Gastroesophageal sphincter (tissue), 3 donors: Measurements from ENCODE around the gene ZNF446.
"Not testable (repeated sequence)": the region's sequence is repeated elsewhere in the genome, so short reads cannot be mapped to it uniquely, and the experiment has no call there.

Source experiments
- EP300 ChIP-seq: sonication (generic); formaldehyde crosslinking; IDR thresholded peaks from one replicate; pipeline ENCODE4 v1.6.1; 2017; ENCODE audit warnings: antibody characterized with exemption, mild to moderate bottlenecking
- POLR2A ChIP-seq, 2 donors: fragments of 450-650 bp; IDR thresholded peaks; one replicate each; pipeline ENCODE4 v1.6.1; 2017; ENCODE audit warnings: antibody characterized with exemption in 2 of 2, mild to moderate bottlenecking in 2 of 2, moderate library complexity in 1 of 2
- POLR2AphosphoS5 ChIP-seq: sonication (generic); formaldehyde crosslinking; IDR thresholded peaks from one replicate; pipeline ENCODE4 v1.6.1; 2017; ENCODE audit warnings: antibody characterized with exemption
- TF ChIP-seq, protein P1 (sequence below), 4 experiments: fragments of 200-600 bp in 2 of 4; fragments of 450-650 bp in 2 of 4; sonication (generic) in 1 of 4; IDR thresholded peaks; one replicate each; pipeline ENCODE4 v1.5.1; 2017 to 2019; ENCODE audit warnings: antibody characterized with exemption in 4 of 4, mild to moderate bottlenecking in 2 of 4, moderate library complexity in 2 of 4

DNA sequence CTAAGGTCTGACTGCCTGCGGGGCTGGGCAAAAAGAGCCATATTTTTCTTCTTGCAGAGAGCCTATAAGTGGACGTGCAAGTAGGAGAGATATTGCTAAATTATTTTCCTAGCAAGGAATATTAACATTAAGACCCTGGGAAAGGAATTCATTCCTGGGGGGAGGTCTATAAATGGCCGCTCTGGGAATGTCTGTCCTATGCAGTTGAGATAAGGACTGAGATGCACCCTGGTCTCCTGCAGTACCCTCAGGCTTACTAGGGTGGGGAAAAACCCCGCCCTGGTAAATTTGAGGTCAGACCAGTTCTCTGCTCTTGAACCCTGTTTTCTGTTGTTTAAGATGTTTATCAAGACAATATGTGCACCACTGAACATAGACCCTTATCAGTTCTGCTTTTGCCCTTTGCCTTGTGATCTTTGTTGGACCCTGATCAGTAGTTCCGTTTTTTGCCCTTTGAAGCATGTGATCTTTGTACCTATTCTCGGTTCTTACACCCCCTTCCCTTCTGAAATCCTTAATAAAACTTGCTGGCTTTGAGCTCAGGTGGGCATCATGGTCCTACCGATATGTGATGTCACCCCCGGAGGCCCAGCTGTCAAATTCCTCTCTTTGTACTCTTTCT is 31.6 kb downstream of the ZNF446 start:
- TF ChIP-seq, protein P1, sequence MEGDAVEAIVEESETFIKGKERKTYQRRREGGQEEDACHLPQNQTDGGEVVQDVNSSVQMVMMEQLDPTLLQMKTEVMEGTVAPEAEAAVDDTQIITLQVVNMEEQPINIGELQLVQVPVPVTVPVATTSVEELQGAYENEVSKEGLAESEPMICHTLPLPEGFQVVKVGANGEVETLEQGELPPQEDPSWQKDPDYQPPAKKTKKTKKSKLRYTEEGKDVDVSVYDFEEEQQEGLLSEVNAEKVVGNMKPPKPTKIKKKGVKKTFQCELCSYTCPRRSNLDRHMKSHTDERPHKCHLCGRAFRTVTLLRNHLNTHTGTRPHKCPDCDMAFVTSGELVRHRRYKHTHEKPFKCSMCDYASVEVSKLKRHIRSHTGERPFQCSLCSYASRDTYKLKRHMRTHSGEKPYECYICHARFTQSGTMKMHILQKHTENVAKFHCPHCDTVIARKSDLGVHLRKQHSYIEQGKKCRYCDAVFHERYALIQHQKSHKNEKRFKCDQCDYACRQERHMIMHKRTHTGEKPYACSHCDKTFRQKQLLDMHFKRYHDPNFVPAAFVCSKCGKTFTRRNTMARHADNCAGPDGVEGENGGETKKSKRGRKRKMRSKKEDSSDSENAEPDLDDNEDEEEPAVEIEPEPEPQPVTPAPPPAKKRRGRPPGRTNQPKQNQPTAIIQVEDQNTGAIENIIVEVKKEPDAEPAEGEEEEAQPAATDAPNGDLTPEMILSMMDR (IDR thresholded peaks at IDR 0.05): not testable (repeated sequence)
- TF ChIP-seq POLR2A (IDR thresholded peaks at IDR 0.05); EP300; POLR2AphosphoS5: not testable (repeated sequence)
